ENCODE measurements around the gene TAF1D.

- TF ChIP-seq POLR2AphosphoS5 (IDR thresholded peaks at IDR 0.05; ENCODE audit: low read depth, low read length) (no peak; the same call in 1 of the 2 replicates), POLR2A (IDR thresholded peaks at IDR 0.05; ENCODE audit: low read depth, low read length) (peak; percentile 47), TAF1 (IDR thresholded peaks at IDR 0.05; ENCODE audit: borderline replicate concordance, low read depth, low read length) (no peak)
Observed at GRCh38 chr11:93730108-93731107, 10.9 kb downstream of the TAF1D start.

Measured in GM12892 (cell line).